OCI-LY3 (cell line): Measurements from ENCODE around the gene NUDCD3.

Source experiments
- EZH2phosphoT487 ChIP-seq: fragments of 200-600 bp; shearing (Covaris generic); IDR thresholded peaks from 2 replicates; pipeline ENCODE4 v1.6.1; 2018; ENCODE audit warnings: antibody characterized with exemption, mixed run types, low read depth
- TF ChIP-seq, protein P1 (sequence below): fragments of 200-600, 300-600 bp; sonication (generic); IDR thresholded peaks from 2 replicates; pipeline ENCODE4 v1.5.1; 2014; ENCODE audit warnings: antibody characterized with exemption, low read length, low read depth

- TF ChIP-seq, protein P1, sequence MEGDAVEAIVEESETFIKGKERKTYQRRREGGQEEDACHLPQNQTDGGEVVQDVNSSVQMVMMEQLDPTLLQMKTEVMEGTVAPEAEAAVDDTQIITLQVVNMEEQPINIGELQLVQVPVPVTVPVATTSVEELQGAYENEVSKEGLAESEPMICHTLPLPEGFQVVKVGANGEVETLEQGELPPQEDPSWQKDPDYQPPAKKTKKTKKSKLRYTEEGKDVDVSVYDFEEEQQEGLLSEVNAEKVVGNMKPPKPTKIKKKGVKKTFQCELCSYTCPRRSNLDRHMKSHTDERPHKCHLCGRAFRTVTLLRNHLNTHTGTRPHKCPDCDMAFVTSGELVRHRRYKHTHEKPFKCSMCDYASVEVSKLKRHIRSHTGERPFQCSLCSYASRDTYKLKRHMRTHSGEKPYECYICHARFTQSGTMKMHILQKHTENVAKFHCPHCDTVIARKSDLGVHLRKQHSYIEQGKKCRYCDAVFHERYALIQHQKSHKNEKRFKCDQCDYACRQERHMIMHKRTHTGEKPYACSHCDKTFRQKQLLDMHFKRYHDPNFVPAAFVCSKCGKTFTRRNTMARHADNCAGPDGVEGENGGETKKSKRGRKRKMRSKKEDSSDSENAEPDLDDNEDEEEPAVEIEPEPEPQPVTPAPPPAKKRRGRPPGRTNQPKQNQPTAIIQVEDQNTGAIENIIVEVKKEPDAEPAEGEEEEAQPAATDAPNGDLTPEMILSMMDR, result no peak
- no peak for TF ChIP-seq EZH2phosphoT487
Measured at GRCh38 chr7:44505595-44505994, 15.1 kb upstream of the NUDCD3 start.
